Adrenal gland (tissue), 5 donors: Measurements from ENCODE around the gene TMEM138.

Experiments used
- CTCF ChIP-seq, 6 experiments: fragments of 450-650 bp in 4 of 6; fragments of 200-600 bp in 2 of 6; sonication (generic) in 1 of 6; IDR thresholded peaks; 1 replicate in 5 of 6; 2 replicates in 1 of 6; pipeline versions ENCODE4 v1.5.1 to v1.8.0; 2016 to 2021; ENCODE audit warnings: antibody characterized with exemption in 6 of 6, mild to moderate bottlenecking in 2 of 6, moderate library complexity in 1 of 6
- POLR2A ChIP-seq, 2 donors: fragments of 450-650 bp; IDR thresholded peaks; one replicate each; pipeline ENCODE4 v1.6.1; 2017; ENCODE audit warnings: antibody characterized with exemption in 2 of 2, mild to moderate bottlenecking in 2 of 2, moderate library complexity in 1 of 2
- donor health status: DM: no; HTN: no; CAD: no.

- TF ChIP-seq POLR2A (IDR thresholded peaks at IDR 0.05) (no peak), CTCF (IDR thresholded peaks at IDR 0.05) (no peak)
These were observed 11.8 kb upstream of the TMEM138 start for GRCh38 chr11:61350336-61350735.
